ENCODE measurements around the gene GAB2.

DNA sequence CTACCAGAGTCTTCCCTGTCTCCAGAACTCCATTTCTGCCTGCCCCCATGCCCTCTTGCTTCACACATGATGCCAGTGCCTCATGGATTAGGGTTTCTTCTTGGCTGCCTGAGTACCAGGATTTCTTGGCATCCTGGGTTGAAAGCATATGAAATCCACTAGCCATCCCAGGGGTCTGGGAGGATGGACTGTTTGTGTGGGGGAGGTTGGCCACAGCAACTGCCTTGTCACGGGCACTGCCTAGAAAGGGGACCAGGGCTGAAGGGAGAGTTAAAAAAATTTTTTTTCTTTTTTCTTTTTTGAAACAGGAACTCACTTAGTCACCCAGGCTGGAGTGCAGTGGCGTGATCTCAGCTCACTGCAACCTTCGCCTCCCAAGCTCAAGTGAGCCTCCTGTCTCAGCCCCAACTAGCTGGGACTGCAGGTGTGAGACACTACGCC lies 224.7 kb downstream of the GAB2 start:
- TF ChIP-seq, protein P1, sequence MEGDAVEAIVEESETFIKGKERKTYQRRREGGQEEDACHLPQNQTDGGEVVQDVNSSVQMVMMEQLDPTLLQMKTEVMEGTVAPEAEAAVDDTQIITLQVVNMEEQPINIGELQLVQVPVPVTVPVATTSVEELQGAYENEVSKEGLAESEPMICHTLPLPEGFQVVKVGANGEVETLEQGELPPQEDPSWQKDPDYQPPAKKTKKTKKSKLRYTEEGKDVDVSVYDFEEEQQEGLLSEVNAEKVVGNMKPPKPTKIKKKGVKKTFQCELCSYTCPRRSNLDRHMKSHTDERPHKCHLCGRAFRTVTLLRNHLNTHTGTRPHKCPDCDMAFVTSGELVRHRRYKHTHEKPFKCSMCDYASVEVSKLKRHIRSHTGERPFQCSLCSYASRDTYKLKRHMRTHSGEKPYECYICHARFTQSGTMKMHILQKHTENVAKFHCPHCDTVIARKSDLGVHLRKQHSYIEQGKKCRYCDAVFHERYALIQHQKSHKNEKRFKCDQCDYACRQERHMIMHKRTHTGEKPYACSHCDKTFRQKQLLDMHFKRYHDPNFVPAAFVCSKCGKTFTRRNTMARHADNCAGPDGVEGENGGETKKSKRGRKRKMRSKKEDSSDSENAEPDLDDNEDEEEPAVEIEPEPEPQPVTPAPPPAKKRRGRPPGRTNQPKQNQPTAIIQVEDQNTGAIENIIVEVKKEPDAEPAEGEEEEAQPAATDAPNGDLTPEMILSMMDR (IDR thresholded peaks at IDR 0.05) = no peak
- TF ChIP-seq POLR2A (IDR thresholded peaks at IDR 0.05) = no peak

Data from thyroid gland (tissue), 4 donors.